ENCODE data around the gene CFAP52.

- no peak for TF ChIP-seq EZH2phosphoT487 (IDR thresholded peaks at IDR 0.05; ENCODE audit: insufficient read depth, low read depth)
- TF ChIP-seq EZH2 (IDR thresholded peaks at IDR 0.05; ENCODE audit: insufficient read depth, poor library complexity, severe bottlenecking): no peak
Measured at GRCh38 chr17:9575381-9576101, 901 bp upstream of the CFAP52 start, which contains the start of gene STX8.

Data from GM23248 (cell line).